A549 (cell line): Measurements from ENCODE around the gene ANKDD1A. TPM values are rescaled to one million over a fixed set of nuclear protein-coding genes. Genes with fewer than 3 reads are reported as not detected.

ENCODE experiments used
- ATAC-seq, 2 experiments: fragments of 200-7000 bp in 1 of 2; fragments of >200 bp in 1 of 2; cut with Nextera tagmentation in 1 of 2; cut with Tn5 transposase in 1 of 2; 3 replicates each; pipeline versions ENCODE4 v1.8.0 to v1.9.1; 2018 to 2020; ENCODE audit warnings: mild to moderate bottlenecking in 1 of 2, moderate library complexity in 1 of 2
- CTCF ChIA-PET: fragments of 300-600 bp; sonication (Branson Sonifier 250); formaldehyde crosslinking; extraction: SDS; loops from one replicate; lab custom pipeline; 2021; ENCODE audit warnings: antibody characterized with exemption, inconsistent platforms; lab: Yijun Ruan, JAX
- POLR2A ChIA-PET: fragments of 350-600 bp; formaldehyde crosslinking; extraction: SDS; loops from one replicate; lab custom pipeline; 2021; ENCODE audit warnings: antibody characterized with exemption, inconsistent platforms; lab: Yijun Ruan, JAX
- DNase-seq, 2 experiments: peaks; one replicate each; pipeline versions ENCODE4 v3.0.0 to v3.0.0-alpha.2; 2011 to 2016; ENCODE audit warnings: low read depth in 1 of 2, low spot score in 1 of 2
- FAIRE-seq: peaks from 2 replicates; lab custom pipeline; 2011; peaks lifted over from hg19 to GRCh38; lab: Jason Lieb, UNC
- H3K27ac ChIP-seq, 2 experiments: fragments of >200 bp; sonication (Bioruptor Twin); formaldehyde crosslinking; 3 replicates each; pipeline ENCODE4 v1.5.1; 2016 to 2017
- H3K4me1 ChIP-seq: fragments of >200 bp; sonication (Bioruptor Twin); formaldehyde crosslinking; 3 replicates; pipeline ENCODE4 v1.6.1; 2016
- H3K4me2 ChIP-seq: fragments of >200 bp; sonication (Bioruptor Twin); formaldehyde crosslinking; 3 replicates; pipeline ENCODE4 v1.6.1; 2016
- H3K4me3 ChIP-seq: fragments of >200 bp; sonication (Bioruptor Twin); formaldehyde crosslinking; 3 replicates; pipeline ENCODE4 v1.5.1; 2016
- H3K9me3 ChIP-seq: fragments of >200 bp; sonication (Bioruptor Twin); formaldehyde crosslinking; 3 replicates; pipeline ENCODE4 v1.6.1; 2016
- CHD4 ChIP-seq: fragments of 200-600 bp; sonication (generic); IDR thresholded peaks from 2 replicates; pipeline ENCODE4 v1.6.1; 2016; ENCODE audit warnings: antibody characterized with exemption, mild to moderate bottlenecking, borderline replicate concordance
- EP300 ChIP-seq, 2 experiments: fragments of >200 bp; sonication (Bioruptor Twin); formaldehyde crosslinking; IDR thresholded peaks; 2 replicates in 1 of 2; 3 replicates in 1 of 2; pipeline ENCODE4 v1.6.1; 2016 to 2017
- ESRRA ChIP-seq: fragments of 150-350 bp; IDR thresholded peaks from 2 replicates; pipeline ENCODE4 v1.6.1; 2014; ENCODE audit warnings: mild to moderate bottlenecking, low read length, borderline replicate concordance
- GATA3 ChIP-seq: IDR thresholded peaks from 2 replicates; pipeline ENCODE4 v1.6.1; 2012; ENCODE audit warnings: borderline replicate concordance
- KDM1A ChIP-seq: fragments of 200-600 bp; sonication (generic); IDR thresholded peaks from 2 replicates; pipeline ENCODE4 v1.6.1; 2016; ENCODE audit warnings: low read depth, mild to moderate bottlenecking
- MAFK ChIP-seq: fragments of 450-650 bp; IDR thresholded peaks from 2 replicates; pipeline ENCODE4 v1.6.1; 2014; ENCODE audit not compliant: partially characterized antibody
- NFE2L2 ChIP-seq: fragments of 150-350 bp; conservative IDR thresholded peaks from 2 replicates; pipeline ENCODE4 v1.6.1; 2014; ENCODE audit warnings: low read length
- POLR2AphosphoS2 ChIP-seq: conservative IDR thresholded peaks from 2 replicates; pipeline ENCODE4 v1.6.1; 2012; ENCODE audit warnings: low read length, improper control_type of control experiment, inconsistent platforms
- RAD21 ChIP-seq, 2 experiments: fragments of >200 bp in 1 of 2; sonication (Bioruptor Twin) in 1 of 2; formaldehyde crosslinking in 1 of 2; IDR thresholded peaks in 1 of 2; conservative IDR thresholded peaks in 1 of 2; 2 replicates in 1 of 2; 3 replicates in 1 of 2; pipeline ENCODE4 v1.6.1; 2012 to 2018; ENCODE audit warnings: inconsistent platforms in 1 of 2
- ZNF302 ChIP-seq: fragments of 250-450 bp; sonication (Bioruptor Pico); IDR thresholded peaks from 2 replicates; pipeline ENCODE4 v1.9.0; 2021; ENCODE audit warnings: inconsistent platforms, mild to moderate bottlenecking, moderate library complexity
- ZSCAN20 ChIP-seq: fragments of 250-450 bp; sonication (Bioruptor Pico); IDR thresholded peaks from 2 replicates; pipeline ENCODE4 v1.8.0; 2022; ENCODE audit warnings: mild to moderate bottlenecking, moderate library complexity
- WGBS: methylation state at CpG from one replicate; pipeline ENCODE4 v1.1.6; 2017; ENCODE audit errors: missing lambda C conversion rate; 5-methylcytosine and 5-hydroxymethylcytosine counted together
- polyA plus RNA-seq, 4 experiments: library from polyadenylated mRNA; depleted of rRNA in 3 of 4; stranded (reverse); fragments of >200 nt; fragmentation: RNase III in 1 of 4; extraction: RNeasy Plus Mini Kit Qiagen cat#74134 plus additional on column Dnase treatment in 1 of 4; gene quantifications; 2 replicates in 3 of 4; 3 replicates in 1 of 4; pipeline ENCODE4 v1.2.3, GENCODE V29; 2011 to 2017
- TF ChIP-seq, protein P1 (sequence below): fragments of 450-650 bp; IDR thresholded peaks from 2 replicates; pipeline ENCODE4 v1.6.1; 2014; ENCODE audit warnings: antibody characterized with exemption
- TF ChIP-seq, protein P2 (sequence below): fragments of 200-600 bp; sonication (generic); IDR thresholded peaks from 2 replicates; pipeline ENCODE4 v1.6.1; 2016; ENCODE audit warnings: antibody characterized with exemption, mild to moderate bottlenecking, moderate library complexity

The ANKDD1A gene
- polyA plus RNA-seq, 2 of the 4 experiments (the other 2 are of a cell fraction): 2.7 to 2.8 TPM

DNA sequence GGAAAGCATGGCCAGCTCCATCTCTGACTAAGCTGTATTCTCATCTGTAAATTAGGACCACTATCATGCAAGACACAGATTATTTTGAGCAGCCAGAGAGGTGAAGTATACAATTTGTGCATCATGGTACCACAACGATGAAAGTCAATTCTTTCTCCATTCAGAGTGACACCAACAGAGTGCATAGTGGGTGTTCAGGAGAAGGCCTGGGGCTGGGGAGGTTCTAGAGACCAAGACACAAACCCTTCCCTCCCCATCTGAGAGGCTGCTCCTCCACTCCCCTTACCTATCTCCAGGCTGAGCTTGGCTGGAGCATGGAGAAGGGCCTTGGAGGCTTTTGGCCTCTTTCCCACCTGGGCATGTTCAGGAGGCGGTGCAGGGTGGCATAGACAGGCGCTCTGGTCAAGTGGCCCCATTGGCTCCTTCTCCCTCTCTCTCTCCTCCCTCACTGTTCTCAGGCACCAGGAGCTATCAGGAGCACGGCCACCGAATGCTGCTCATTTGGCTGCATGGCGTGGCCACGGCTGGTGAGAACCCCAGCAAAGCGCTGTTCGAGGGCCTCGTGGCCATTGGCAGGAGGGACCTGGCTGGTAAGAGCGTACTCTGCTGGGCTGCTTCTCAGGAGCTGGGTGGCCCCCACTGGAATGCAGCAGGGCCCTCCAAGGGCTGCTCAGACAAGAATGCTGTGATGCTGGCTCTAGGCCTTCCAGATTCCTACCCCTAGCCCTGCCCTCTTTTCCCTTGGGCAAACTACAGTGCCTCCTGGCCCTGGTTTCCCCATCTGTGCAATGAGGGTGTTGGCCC, 37.9 kb downstream of the ANKDD1A start:
- no peaks in the 10 kb centered on the region for H3K4me1 ChIP-seq
- CTCF ChIA-PET: interaction anchor here (0.6 to 1.2 kb wide), 4 partner anchors 38 to 114 kb away, joined by 3 read pairs; no protein-coding TSS in a partner anchor
- TF ChIP-seq CHD4 (no peak), POLR2AphosphoS2 (0 out of 2 replicates have a peak, but pooled peaks have one; percentile 45), GATA3 (no peak), RAD21 (conservative IDR thresholded peaks at IDR 0.05 in 1 of 2, IDR thresholded peaks at IDR 0.05 in 1 of 2) (no peak)
- TF ChIP-seq, all 56 proteins: peak for 1
- DNase-seq: no peak
- Histone ChIP-seq H3K4me3 (no peak overlapping the region), H3K4me2 (no peak overlapping the region), H3K27ac (no peak overlapping the region), H3K9me3 (peaks cover 2% of the 10 kb centered on the region; the same call in 1 of the 3 replicates)
- POLR2A ChIA-PET: interaction anchor here (0.6 kb wide), 1 partner anchor 235 kb away, joined by 3 read pairs; no protein-coding TSS in a partner anchor
- no peak for FAIRE-seq
- 91% methylated on average over 11 of the region's 11 CpGs for WGBS
- peak; percentile 49 to 58; a peak in 4 of 6 replicates for ATAC-seq

DNA sequence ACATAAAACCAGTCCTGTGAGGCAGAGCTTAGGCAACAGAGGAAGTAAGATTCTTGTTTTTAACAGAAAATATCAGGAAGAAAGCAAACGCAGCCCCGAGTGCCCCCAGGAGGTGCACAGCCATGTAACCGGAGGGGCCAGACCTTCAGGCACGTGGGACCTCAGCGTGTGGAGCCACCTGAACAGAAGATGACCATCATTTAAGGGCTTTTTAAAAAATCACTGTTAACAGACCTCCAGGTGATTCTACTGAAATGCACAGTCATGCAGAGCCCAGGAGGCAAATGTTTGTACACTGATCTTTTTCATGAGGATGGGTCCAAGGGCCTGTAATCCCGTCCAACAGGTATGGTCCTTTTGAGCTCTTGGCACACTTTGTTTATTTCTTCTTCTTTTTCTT, 39.2 kb downstream of the ANKDD1A start:
- no peak overlapping the region for H3K27ac ChIP-seq
- DNase-seq (peak in 1 of 2 experiments; percentile 37), FAIRE-seq (no peak), ATAC-seq (peak in 1 of 2 experiments; percentile 51; a peak in 3 of 6 replicates)
- peaks cover 8% of the 10 kb centered on the region; the same call in 1 of the 3 replicates for H3K9me3 ChIP-seq
- POLR2A ChIA-PET: no interaction called here
- no peak overlapping the region for H3K4me3 ChIP-seq
- no peak for TF ChIP-seq ESRRA
- TF ChIP-seq, protein P1, sequence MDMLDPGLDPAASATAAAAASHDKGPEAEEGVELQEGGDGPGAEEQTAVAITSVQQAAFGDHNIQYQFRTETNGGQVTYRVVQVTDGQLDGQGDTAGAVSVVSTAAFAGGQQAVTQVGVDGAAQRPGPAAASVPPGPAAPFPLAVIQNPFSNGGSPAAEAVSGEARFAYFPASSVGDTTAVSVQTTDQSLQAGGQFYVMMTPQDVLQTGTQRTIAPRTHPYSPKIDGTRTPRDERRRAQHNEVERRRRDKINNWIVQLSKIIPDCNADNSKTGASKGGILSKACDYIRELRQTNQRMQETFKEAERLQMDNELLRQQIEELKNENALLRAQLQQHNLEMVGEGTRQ: no peak
- TF ChIP-seq ZNF302: no peak
- peak; percentile 79 for TF ChIP-seq NFE2L2
- TF ChIP-seq MAFK: peak; percentile 63
- no peaks in the 10 kb centered on the region for H3K4me1 ChIP-seq
- H3K4me2 ChIP-seq: no peak overlapping the region
- WGBS: 84% methylated on average over 6 of the region's 6 CpGs
- CTCF ChIA-PET: no interaction called here

DNA sequence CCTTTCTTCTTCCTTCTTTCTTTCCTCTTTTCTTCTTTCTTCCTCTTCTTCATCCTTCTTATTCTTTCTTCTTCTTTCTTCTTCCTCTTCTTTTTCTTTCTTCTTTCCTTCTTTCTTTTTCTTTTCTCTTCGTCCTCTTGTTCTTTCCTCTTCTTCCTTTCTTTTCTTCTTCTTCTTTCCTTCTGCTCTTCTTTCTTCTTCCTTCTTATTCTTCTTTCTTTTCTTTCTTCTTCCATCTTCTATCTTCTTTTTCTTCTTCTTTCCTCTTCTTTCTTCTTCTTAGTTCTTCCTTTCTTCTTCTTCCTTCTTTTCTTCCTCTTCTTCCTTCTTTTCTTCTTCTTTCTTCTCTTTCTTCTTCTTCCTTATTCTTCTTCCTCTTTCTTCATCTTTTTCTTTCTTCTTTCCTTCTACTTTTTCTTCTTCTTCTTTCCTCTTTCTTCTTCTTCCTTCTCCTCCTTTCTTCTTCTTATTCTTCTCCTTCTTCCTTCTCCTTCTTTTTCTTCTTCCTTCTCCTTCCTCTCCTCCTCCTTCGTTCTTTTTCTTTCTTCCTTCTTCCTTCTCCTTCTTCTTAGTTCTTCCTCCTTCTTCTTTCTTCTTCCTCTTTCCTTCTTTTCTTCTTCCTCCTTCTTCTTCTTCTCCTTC, 40.2 kb downstream of the ANKDD1A start:
- H3K4me2 ChIP-seq: no peak overlapping the region
- no peak for DNase-seq
- TF ChIP-seq, protein P2, sequence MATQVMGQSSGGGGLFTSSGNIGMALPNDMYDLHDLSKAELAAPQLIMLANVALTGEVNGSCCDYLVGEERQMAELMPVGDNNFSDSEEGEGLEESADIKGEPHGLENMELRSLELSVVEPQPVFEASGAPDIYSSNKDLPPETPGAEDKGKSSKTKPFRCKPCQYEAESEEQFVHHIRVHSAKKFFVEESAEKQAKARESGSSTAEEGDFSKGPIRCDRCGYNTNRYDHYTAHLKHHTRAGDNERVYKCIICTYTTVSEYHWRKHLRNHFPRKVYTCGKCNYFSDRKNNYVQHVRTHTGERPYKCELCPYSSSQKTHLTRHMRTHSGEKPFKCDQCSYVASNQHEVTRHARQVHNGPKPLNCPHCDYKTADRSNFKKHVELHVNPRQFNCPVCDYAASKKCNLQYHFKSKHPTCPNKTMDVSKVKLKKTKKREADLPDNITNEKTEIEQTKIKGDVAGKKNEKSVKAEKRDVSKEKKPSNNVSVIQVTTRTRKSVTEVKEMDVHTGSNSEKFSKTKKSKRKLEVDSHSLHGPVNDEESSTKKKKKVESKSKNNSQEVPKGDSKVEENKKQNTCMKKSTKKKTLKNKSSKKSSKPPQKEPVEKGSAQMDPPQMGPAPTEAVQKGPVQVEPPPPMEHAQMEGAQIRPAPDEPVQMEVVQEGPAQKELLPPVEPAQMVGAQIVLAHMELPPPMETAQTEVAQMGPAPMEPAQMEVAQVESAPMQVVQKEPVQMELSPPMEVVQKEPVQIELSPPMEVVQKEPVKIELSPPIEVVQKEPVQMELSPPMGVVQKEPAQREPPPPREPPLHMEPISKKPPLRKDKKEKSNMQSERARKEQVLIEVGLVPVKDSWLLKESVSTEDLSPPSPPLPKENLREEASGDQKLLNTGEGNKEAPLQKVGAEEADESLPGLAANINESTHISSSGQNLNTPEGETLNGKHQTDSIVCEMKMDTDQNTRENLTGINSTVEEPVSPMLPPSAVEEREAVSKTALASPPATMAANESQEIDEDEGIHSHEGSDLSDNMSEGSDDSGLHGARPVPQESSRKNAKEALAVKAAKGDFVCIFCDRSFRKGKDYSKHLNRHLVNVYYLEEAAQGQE: no peak
- TF ChIP-seq ZSCAN20: no peak
- no peak for TF ChIP-seq EP300 (IDR thresholded peaks at IDR 0.05)
- TF ChIP-seq POLR2AphosphoS2: no peak
- no peak for TF ChIP-seq KDM1A
- TF ChIP-seq, all 56 proteins: peak for 0
- FAIRE-seq (no peak), ATAC-seq (no peak)
- ChIA-PET CTCF (no interaction called here), POLR2A (no interaction called here)
- no peaks in the 10 kb centered on the region for H3K4me1 ChIP-seq
- WGBS: 95% methylated on average over 2 of the region's 2 CpGs
- H3K27ac ChIP-seq: no peak overlapping the region
- H3K9me3 ChIP-seq: peaks cover 8% of the 10 kb centered on the region; the same call in 1 of the 3 replicates
- no peak overlapping the region for H3K4me3 ChIP-seq
